Neural cell (in vitro differentiated cells): ENCODE measurements around the gene CD81. TPM values are rescaled to one million over a fixed set of nuclear protein-coding genes. Genes with fewer than 3 reads are reported as not detected.

Experiments used
- H2AFZ ChIP-seq: fragments of 200-600, 300-800 bp; sonication (generic), shearing (Covaris generic); 2 replicates; pipeline ENCODE4 v1.6.0; 2014; ENCODE audit warnings: low read depth, mild to moderate bottlenecking, antibody characterized with exemption, low read length, moderate library complexity
- H3F3A ChIP-seq: fragments of 200-600 bp; shearing (Covaris generic); 2 replicates; pipeline ENCODE4 v1.6.1; 2016; ENCODE audit warnings: mild to moderate bottlenecking, moderate library complexity, mixed read lengths, antibody characterized with exemption, low read length; ENCODE audit not compliant: insufficient read depth, poor library complexity, severe bottlenecking
- H3K27ac ChIP-seq: fragments of 200-600, 300-800 bp; sonication (generic), shearing (Covaris generic); 2 replicates; pipeline ENCODE4 v1.5.1; 2014; ENCODE audit warnings: mild to moderate bottlenecking, low read length, moderate library complexity
- H3K27me3 ChIP-seq: fragments of 300-800, 200-600 bp; sonication (generic), shearing (Covaris generic); 2 replicates; pipeline ENCODE4 v1.6.0; 2014; ENCODE audit warnings: mild to moderate bottlenecking, low read depth, low read length, moderate library complexity; ENCODE audit not compliant: insufficient read depth
- H3K36me3 ChIP-seq: fragments of 300-800, 200-600 bp; sonication (generic), shearing (Covaris generic); 2 replicates; pipeline ENCODE4 v1.5.1; 2014; ENCODE audit warnings: mild to moderate bottlenecking, antibody characterized with exemption, low read length, moderate library complexity; ENCODE audit not compliant: insufficient read depth
- H3K4me2 ChIP-seq: fragments of 300-800, 200-600 bp; sonication (generic), shearing (Covaris generic); 2 replicates; pipeline ENCODE4 v1.6.0; 2014; ENCODE audit warnings: mild to moderate bottlenecking, low read length
- H3K4me3 ChIP-seq: fragments of 300-800, 200-600 bp; sonication (generic), shearing (Covaris generic); 2 replicates; pipeline ENCODE4 v1.5.1; 2014; ENCODE audit warnings: mild to moderate bottlenecking, low read length, moderate library complexity
- H3K79me2 ChIP-seq: fragments of 200-600 bp; shearing (Covaris generic); replicated peaks from 2 replicates; pipeline ENCODE4 v1.6.0; 2014; ENCODE audit warnings: mild to moderate bottlenecking, low read length, moderate library complexity; ENCODE audit not compliant: insufficient read depth
- H3K9ac ChIP-seq: fragments of 300-800, 200-600 bp; sonication (generic), shearing (Covaris generic); 2 replicates; pipeline ENCODE4 v1.6.1; 2016; ENCODE audit warnings: mild to moderate bottlenecking, low read length, mixed read lengths
- H3K9me2 ChIP-seq: fragments of 200-600 bp; shearing (Covaris generic); 2 replicates; pipeline ENCODE4 v1.6.1; 2016; ENCODE audit warnings: mild to moderate bottlenecking, low read length, mixed read lengths; ENCODE audit not compliant: insufficient read depth
- H3K9me3 ChIP-seq: fragments of 200-600, 300-800 bp; sonication (generic), shearing (Covaris generic); 2 replicates; pipeline ENCODE4 v1.6.1; 2016; ENCODE audit warnings: mild to moderate bottlenecking, mixed run types, low read length, moderate library complexity, mixed read lengths
- H4K20me1 ChIP-seq: fragments of 200-600 bp; shearing (Covaris generic); 2 replicates; pipeline ENCODE4 v1.6.1; 2016; ENCODE audit warnings: mild to moderate bottlenecking, mixed run types; ENCODE audit not compliant: insufficient read depth
- EP300 ChIP-seq: fragments of 450-650 bp; conservative IDR thresholded peaks from 2 replicates; pipeline ENCODE4 v1.6.1; 2014; ENCODE audit warnings: antibody characterized with exemption, mild to moderate bottlenecking, moderate library complexity; ENCODE audit not compliant: poor library complexity, severe bottlenecking
- EZH2 ChIP-seq: fragments of 200-600, 300-800 bp; shearing (Covaris generic), sonication (generic); IDR thresholded peaks from 2 replicates; pipeline ENCODE4 v1.6.1; 2014; ENCODE audit warnings: antibody characterized with exemption, low read length, borderline replicate concordance, mild to moderate bottlenecking; ENCODE audit not compliant: insufficient read depth, poor library complexity, severe bottlenecking
- MXI1 ChIP-seq: fragments of 450-650 bp; conservative IDR thresholded peaks from 2 replicates; pipeline ENCODE4 v1.6.1; 2014; ENCODE audit warnings: antibody characterized with exemption, mild to moderate bottlenecking; ENCODE audit not compliant: poor library complexity, severe bottlenecking
- POLR2AphosphoS5 ChIP-seq: IDR thresholded peaks from 2 replicates; pipeline ENCODE4 v1.6.1; 2012
- RAD21 ChIP-seq: fragments of 450-650 bp; conservative IDR thresholded peaks from 2 replicates; pipeline ENCODE4 v1.6.1; 2014; ENCODE audit warnings: antibody characterized with exemption, mild to moderate bottlenecking, moderate library complexity
- SMC3 ChIP-seq: fragments of 450-650 bp; conservative IDR thresholded peaks from 2 replicates; pipeline ENCODE4 v1.6.1; 2014; ENCODE audit warnings: antibody characterized with exemption, mild to moderate bottlenecking, moderate library complexity; ENCODE audit not compliant: poor library complexity
- TAF1 ChIP-seq: IDR thresholded peaks from 2 replicates; pipeline ENCODE4 v1.6.1; 2012; ENCODE audit warnings: low read depth
- polyA plus RNA-seq: library from polyadenylated mRNA; depleted of rRNA; stranded (reverse); fragments of >200 nt; gene quantifications from 2 replicates; pipeline ENCODE4 v1.2.3, GENCODE V29; 2014
- TF ChIP-seq, protein P1 (sequence below): fragments of 450-650 bp; IDR thresholded peaks from 2 replicates; pipeline ENCODE4 v1.5.1; 2014; ENCODE audit warnings: antibody characterized with exemption, mild to moderate bottlenecking, moderate library complexity; ENCODE audit not compliant: poor library complexity, severe bottlenecking
- TF ChIP-seq, protein P2 (sequence below): IDR thresholded peaks from 2 replicates; pipeline ENCODE4 v1.6.1; 2012; ENCODE audit warnings: borderline replicate concordance

Gene CD81
- polyA plus RNA-seq, 1 donor from 2014 or later = 97.8 TPM

DNA sequence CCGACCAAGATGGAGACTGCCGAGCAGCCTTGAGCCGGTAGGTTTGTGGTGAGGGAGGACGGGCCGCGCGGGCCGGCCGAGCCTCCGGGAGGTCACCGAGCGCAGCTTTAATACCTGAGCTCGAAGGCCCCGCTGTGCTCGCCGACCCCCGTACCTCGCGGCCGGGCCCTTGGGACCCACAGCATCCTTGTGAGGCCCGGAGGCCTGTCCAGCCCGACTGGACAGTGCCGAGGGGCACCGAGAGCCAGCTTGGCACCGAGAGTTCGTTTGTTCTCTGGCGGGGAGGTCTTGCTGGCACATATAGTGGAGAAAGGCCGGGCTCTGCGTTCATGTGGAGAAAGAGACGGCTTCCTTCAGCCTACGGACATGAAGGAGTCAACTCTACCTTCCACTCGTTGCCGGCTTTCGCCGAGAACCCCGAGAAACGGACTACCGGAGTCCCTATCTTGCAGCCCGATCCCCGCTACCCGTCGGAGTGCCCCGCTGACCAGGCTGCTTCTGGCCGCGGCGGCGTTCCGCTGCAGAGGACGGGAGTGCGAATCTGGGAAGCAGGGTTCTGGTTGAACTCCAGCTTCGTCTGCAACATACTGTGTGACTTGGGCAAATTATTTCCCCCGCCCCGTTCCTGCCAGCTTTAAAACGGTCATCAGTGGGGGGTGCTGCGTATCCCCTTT lies 23.8 kb downstream of the CD81 start:
- Histone ChIP-seq H3K79me2 (peaks cover 13% of the 10 kb centered on the region), H2AFZ (peak overlapping the region; percentile 18), H3K36me3 (no peaks in the 10 kb centered on the region)

DNA sequence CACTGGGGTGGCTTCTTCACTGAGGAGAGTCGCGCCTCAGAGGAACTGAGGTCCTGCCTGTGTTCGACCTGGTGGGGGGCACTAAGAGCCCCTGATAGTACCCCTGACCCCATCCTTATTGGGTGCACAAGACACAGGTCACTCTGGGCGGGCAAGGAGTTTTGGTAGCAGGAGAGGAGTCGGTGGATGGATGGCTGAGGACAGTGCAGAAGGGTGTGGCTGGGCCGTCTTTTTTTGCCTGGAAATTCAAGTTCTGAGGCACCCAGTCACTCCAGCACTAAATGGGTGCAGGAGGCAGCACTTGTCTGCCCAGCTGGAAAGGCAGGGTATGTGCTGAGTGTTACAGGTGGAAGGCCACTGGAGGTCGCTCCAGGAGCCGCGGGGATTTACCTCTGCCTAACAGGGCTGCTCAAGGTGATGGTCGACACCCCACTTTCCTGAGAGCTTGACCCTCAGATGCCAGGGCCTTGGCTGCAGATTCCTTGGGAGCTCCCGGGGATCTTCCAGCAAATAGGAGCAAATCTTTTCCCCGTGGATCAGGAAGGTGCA lies 24.4 kb downstream of the CD81 start:
- peak overlapping the region; percentile 85 for H3K27ac ChIP-seq

More for the DNA sequence above, 23.8 kb downstream of the CD81 start:
- H3K9ac ChIP-seq = peak overlapping the region; percentile 96
- TF ChIP-seq SMC3 (no peak), EP300 (no peak), POLR2AphosphoS5 (peak; percentile 72), MXI1 (peak; percentile 42), TAF1 (no peak)
- TF ChIP-seq, protein P1, sequence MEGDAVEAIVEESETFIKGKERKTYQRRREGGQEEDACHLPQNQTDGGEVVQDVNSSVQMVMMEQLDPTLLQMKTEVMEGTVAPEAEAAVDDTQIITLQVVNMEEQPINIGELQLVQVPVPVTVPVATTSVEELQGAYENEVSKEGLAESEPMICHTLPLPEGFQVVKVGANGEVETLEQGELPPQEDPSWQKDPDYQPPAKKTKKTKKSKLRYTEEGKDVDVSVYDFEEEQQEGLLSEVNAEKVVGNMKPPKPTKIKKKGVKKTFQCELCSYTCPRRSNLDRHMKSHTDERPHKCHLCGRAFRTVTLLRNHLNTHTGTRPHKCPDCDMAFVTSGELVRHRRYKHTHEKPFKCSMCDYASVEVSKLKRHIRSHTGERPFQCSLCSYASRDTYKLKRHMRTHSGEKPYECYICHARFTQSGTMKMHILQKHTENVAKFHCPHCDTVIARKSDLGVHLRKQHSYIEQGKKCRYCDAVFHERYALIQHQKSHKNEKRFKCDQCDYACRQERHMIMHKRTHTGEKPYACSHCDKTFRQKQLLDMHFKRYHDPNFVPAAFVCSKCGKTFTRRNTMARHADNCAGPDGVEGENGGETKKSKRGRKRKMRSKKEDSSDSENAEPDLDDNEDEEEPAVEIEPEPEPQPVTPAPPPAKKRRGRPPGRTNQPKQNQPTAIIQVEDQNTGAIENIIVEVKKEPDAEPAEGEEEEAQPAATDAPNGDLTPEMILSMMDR = no peak
- TF ChIP-seq, protein P2, sequence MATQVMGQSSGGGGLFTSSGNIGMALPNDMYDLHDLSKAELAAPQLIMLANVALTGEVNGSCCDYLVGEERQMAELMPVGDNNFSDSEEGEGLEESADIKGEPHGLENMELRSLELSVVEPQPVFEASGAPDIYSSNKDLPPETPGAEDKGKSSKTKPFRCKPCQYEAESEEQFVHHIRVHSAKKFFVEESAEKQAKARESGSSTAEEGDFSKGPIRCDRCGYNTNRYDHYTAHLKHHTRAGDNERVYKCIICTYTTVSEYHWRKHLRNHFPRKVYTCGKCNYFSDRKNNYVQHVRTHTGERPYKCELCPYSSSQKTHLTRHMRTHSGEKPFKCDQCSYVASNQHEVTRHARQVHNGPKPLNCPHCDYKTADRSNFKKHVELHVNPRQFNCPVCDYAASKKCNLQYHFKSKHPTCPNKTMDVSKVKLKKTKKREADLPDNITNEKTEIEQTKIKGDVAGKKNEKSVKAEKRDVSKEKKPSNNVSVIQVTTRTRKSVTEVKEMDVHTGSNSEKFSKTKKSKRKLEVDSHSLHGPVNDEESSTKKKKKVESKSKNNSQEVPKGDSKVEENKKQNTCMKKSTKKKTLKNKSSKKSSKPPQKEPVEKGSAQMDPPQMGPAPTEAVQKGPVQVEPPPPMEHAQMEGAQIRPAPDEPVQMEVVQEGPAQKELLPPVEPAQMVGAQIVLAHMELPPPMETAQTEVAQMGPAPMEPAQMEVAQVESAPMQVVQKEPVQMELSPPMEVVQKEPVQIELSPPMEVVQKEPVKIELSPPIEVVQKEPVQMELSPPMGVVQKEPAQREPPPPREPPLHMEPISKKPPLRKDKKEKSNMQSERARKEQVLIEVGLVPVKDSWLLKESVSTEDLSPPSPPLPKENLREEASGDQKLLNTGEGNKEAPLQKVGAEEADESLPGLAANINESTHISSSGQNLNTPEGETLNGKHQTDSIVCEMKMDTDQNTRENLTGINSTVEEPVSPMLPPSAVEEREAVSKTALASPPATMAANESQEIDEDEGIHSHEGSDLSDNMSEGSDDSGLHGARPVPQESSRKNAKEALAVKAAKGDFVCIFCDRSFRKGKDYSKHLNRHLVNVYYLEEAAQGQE = peak; percentile 17
- no peaks in the 10 kb centered on the region for H3K27me3 ChIP-seq
- no peaks in the 10 kb centered on the region for H3K9me3 ChIP-seq
- H3K9me2 ChIP-seq = no peaks in the 10 kb centered on the region
- no peaks in the 10 kb centered on the region for H3F3A ChIP-seq
- peak overlapping the region; percentile 99 for H3K4me2 ChIP-seq
- peak overlapping the region; percentile 86 for H3K4me3 ChIP-seq
- H3K27ac ChIP-seq = peak overlapping the region; percentile 85
- H4K20me1 ChIP-seq = no peaks in the 10 kb centered on the region

More for the DNA sequence above, 24.4 kb downstream of the CD81 start:
- Histone ChIP-seq H4K20me1 (no peaks in the 10 kb centered on the region), H3K27me3 (no peaks in the 10 kb centered on the region), H2AFZ (no peak overlapping the region), H3K9ac (peak overlapping the region; percentile 96), H3K79me2 (peaks cover 13% of the 10 kb centered on the region), H3K4me3 (peak overlapping the region; percentile 86), H3K4me2 (peak overlapping the region; percentile 99), H3F3A (no peaks in the 10 kb centered on the region), H3K9me2 (no peaks in the 10 kb centered on the region), H3K9me3 (no peaks in the 10 kb centered on the region), H3K36me3 (no peaks in the 10 kb centered on the region)
- no peak for TF ChIP-seq EP300
- TF ChIP-seq EZH2 = no peak
- no peak for TF ChIP-seq RAD21
- TF ChIP-seq, protein P1 = no peak
- TF ChIP-seq TAF1 = no peak
- TF ChIP-seq, protein P2 = peak; percentile 4
- no peak for TF ChIP-seq MXI1
- TF ChIP-seq SMC3 = no peak
